Choroid plexus epithelial cell (primary cell): ENCODE measurements around the gene MTCP1.

ENCODE experiments used
- DNase-seq: peaks from one replicate; pipeline ENCODE4 v3.0.0-alpha.2; 2010; ENCODE audit warnings: low read depth
- H3K4me3 ChIP-seq: 2 replicates; pipeline ENCODE4 v1.5.1; 2011; ENCODE audit warnings: low read depth, mild to moderate bottlenecking, control low read depth, low read length, moderate library complexity
- TF ChIP-seq, protein P1 (sequence below): conservative IDR thresholded peaks from 2 replicates; pipeline ENCODE4 v1.5.1; 2011; ENCODE audit warnings: low read depth, mild to moderate bottlenecking, control low read depth, inconsistent platforms, low read length, moderate library complexity

The MTCP1 gene, protein sequence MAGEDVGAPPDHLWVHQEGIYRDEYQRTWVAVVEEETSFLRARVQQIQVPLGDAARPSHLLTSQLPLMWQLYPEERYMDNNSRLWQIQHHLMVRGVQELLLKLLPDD

DNA sequence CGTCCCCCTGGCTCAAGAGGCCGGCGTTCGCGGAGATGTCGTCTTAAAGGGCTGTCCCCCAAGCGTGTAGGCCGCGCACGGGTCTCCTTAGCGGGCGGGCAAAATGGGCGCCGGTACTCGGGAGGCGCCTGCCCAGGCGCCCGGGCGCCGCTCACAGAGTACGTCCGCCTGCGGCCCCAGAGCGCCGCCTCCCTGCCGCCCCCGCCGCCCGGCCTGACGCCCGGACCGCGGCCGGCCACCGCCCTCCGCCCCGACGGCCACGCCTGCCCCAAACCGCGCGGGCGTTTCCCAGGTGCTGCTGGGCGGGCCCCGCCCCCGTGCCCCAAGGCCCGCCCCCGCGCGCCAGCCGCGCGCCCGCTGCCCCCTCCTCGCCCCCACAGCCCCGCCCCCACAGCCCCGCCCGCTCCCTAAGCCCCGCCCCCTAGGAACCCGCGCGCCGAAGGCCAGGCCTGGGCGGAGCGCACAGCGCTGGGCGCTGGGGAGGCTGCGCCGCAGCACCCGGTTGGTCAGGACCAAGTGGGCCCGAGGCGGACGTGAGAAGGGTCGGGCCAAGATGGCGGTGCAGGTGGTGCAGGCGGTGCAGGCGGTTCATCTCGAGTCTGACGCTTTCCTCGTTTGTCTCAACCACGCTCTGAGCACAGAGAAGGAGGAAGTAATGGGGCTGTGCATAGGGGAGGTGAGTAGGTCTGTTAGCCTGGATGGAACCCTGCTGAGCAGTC lies at the start of gene MTCP1, which contains the start of the genes BRCC3 and CMC4:
TSS of gene MTCP1 (minus strand) at position 162 of the 719 bp plus-strand sequence. CDS start 5,126 bp downstream, outside the sequence.
TSS of gene BRCC3 (plus strand) at position 534 of the 719 bp plus-strand sequence. CDS start at position 554, 20 bp downstream.
TSS of gene CMC4 (minus strand) at position 162 of the 719 bp plus-strand sequence. CDS start 7,113 bp downstream, outside the sequence.
- H3K4me3 ChIP-seq: peak within 1 kb of the TSS; percentile 75
- DNase-seq: peak; percentile 83
- TF ChIP-seq, protein P1, sequence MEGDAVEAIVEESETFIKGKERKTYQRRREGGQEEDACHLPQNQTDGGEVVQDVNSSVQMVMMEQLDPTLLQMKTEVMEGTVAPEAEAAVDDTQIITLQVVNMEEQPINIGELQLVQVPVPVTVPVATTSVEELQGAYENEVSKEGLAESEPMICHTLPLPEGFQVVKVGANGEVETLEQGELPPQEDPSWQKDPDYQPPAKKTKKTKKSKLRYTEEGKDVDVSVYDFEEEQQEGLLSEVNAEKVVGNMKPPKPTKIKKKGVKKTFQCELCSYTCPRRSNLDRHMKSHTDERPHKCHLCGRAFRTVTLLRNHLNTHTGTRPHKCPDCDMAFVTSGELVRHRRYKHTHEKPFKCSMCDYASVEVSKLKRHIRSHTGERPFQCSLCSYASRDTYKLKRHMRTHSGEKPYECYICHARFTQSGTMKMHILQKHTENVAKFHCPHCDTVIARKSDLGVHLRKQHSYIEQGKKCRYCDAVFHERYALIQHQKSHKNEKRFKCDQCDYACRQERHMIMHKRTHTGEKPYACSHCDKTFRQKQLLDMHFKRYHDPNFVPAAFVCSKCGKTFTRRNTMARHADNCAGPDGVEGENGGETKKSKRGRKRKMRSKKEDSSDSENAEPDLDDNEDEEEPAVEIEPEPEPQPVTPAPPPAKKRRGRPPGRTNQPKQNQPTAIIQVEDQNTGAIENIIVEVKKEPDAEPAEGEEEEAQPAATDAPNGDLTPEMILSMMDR: no peak

DNA sequence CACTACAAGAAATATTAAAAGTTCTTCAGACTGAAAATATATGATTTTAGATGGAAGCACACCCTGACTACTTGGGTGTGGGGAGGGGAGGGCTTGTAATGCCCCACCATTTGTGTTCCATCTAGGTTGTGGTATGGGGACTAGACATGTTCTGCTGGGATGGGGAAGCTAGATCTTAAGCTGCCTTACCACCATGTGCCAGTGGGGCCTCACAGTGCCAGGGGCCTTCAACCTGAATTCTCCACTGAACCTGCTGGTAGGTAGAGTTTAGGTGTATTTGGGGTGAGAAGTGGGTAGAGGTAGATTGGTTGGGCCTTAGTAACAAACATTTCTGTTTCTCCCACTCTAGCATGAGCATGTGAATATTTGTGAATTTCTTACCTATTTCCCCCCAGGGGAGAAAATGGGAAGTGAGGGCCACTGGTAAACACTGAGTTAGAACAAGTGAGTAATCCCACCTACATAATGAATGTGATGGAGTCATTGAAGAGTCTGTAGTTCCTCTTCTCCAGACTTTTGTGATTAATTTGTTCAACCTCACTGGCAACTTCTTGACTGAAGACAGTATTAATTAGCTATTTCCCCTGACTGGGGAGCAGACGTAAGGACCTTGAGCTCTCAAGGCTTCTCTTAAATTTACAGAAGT lies 44.4 kb upstream of the MTCP1 start:
- H3K4me3 ChIP-seq: no peak overlapping the region
- TF ChIP-seq, protein P1: no peak
- no peak for DNase-seq

DNA sequence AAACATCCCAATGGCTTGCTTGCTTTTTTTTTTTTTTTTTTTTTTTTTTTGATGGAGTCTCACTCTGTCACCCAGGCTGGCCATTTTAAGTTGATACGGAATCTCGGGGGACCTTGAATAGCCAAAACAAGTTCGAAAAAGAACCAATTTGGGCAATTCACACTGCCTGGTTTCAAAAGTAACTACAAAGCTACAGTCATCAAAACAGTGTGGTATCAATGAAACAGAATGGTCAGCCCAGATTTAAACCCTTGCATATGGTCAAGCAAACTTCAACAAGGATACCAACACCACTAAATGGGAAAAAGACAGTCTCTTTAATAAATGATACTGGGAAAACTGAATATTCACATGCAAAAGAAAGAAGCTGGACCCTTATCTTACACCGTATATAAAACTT lies 42.2 kb upstream of the MTCP1 start:
- DNase-seq: no peak
- H3K4me3 ChIP-seq: no peak overlapping the region
- TF ChIP-seq, protein P1: no peak

DNA sequence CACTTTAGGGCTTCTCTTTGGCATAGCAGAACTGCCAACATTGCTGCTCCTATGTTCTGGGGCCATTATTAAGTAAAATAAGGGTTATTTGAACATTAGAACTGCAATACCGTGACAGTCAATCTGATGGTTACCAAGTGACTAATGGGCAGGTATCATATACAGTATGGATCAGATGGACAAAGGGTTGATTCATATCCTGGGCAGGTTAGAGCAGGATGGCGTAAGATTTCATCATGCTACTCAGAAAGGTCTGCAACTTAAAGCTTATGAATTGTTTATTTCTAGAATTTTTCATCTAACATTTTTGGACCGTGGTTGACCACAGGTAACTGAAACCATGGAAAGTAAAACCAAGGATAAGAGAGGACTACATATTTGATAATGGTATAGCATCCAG lies 41.2 kb upstream of the MTCP1 start:
- no peak overlapping the region for H3K4me3 ChIP-seq
- DNase-seq: peak; percentile 19
- TF ChIP-seq, protein P1: no peak

DNA sequence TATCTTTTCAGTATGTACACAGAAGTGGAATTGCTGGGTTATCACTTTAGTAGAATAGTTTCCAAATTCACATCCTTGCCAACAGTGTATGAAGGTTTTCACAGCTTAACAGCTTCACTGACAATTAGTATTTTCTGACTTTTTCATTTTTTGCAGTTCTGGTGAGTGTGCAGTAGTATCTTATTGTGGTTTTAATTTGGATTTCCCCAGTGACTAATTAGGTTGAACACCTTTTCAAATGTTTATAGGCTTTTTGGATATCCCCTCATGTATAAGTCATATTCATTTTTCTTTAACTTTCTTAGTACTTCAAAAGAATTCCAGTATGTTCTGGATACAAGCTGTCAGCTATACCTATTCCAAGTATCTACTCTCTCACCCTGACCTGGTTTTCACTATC lies 37.5 kb upstream of the MTCP1 start:
- no peak for DNase-seq
- TF ChIP-seq, protein P1: no peak

DNA sequence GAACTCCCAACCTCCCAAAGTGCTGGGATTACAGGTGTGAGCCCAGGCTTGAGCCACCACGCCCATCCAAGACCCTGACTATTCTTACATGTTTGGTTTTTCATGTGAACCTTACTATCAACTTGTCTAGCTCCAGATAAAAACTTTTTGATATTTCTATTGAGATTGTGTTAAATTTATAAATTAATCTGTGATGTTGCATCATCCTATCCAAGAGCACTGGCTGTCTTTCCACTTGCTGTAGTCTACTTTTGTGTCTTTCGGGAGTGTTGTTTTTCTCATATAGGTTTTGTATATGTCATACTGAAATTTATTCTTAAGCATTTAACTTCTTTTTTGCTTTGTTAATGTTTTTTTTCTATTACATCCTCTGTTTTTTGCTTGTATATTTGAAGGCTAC lies 35.0 kb upstream of the MTCP1 start:
- TF ChIP-seq, protein P1: no peak
- no peak overlapping the region for H3K4me3 ChIP-seq
- no peak for DNase-seq

More for the DNA sequence above, 37.5 kb upstream of the MTCP1 start:
- H3K4me3 ChIP-seq: no peak overlapping the region
